ENCODE measurements around the gene SLC9A3. TPM values are rescaled to one million over a fixed set of nuclear protein-coding genes. Genes with fewer than 3 reads are reported as not detected.

Gene SLC9A3
- polyA plus RNA-seq, 5 donors, result 2.1 to 3.7 (median 2.7) TPM

GRCh38 chr5:555058-555623 lies 30.9 kb upstream of the SLC9A3 start:
- no peak for DNase-seq

- no peak for DNase-seq
Measured at GRCh38 chr5:554284-554988, 30.2 kb upstream of the SLC9A3 start.

DNA sequence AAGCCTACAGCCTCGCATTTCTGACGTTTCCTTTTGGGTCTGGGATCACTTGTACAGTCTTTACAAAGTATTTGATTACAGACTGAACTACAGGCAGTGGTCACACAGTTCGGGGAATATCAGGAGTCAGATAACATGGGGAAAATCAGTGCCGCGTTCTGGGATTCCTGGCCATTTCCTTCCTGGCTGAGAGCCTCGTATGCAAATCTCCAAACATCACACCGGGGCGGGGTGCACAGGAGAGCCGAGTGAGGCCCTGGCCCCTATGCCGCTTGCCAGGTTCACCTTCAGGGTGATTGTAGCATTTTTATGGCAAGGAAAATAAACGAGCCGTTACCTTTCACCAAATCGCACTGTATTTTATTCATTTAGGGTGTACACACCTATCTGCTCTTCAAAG lies 29.6 kb upstream of the SLC9A3 start:
- DNase-seq, result no peak

DNA sequence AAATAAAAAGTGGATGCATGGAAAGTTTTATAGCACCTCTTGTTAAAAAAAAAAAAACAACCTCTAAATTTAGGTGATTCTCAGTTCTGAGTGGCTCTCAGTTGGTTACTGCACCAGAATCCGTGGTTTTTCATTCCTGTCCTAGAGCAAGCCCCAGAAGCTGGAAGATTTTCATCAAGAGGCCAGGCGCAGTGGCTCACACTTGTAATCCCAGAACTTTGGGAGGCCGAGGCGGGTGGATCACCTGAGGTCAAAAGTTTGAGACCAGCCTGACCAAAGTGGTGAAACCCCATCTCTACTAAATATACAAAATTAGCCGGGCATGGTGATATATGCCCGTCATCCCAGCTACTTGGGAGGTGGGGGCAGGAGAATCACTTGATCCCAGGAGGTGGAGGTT lies 27.2 kb upstream of the SLC9A3 start:
- no peak for DNase-seq

DNA sequence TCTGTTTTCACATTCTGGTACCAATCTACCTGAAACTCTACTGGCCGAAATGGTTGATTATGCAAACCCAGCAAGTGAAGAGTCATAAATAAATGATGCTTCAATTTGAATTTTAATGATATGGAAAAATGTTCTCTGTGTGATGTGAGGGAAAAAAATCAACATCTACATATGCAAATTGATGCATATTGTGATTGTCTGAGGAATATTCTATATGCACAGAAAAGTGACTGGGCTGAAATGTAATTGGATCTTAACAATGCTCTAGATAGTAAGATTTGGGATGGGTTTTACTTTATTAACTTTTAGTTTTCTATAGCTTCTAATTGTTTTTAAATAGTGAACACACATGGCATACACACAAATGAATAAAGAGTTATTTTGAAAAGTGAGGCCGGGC lies 25.0 kb upstream of the SLC9A3 start:
- no peak for DNase-seq

- no peak for DNase-seq
Measured at GRCh38 chr5:548256-548655, 24.0 kb upstream of the SLC9A3 start.

GRCh38 chr5:547086-547924 lies 23.1 kb upstream of the SLC9A3 start:
- no peak for DNase-seq

GRCh38 chr5:546376-546908 lies 22.2 kb upstream of the SLC9A3 start:
- DNase-seq, result no peak

GRCh38 chr5:545641-546375 lies 21.6 kb upstream of the SLC9A3 start:
- no peak for DNase-seq

DNA sequence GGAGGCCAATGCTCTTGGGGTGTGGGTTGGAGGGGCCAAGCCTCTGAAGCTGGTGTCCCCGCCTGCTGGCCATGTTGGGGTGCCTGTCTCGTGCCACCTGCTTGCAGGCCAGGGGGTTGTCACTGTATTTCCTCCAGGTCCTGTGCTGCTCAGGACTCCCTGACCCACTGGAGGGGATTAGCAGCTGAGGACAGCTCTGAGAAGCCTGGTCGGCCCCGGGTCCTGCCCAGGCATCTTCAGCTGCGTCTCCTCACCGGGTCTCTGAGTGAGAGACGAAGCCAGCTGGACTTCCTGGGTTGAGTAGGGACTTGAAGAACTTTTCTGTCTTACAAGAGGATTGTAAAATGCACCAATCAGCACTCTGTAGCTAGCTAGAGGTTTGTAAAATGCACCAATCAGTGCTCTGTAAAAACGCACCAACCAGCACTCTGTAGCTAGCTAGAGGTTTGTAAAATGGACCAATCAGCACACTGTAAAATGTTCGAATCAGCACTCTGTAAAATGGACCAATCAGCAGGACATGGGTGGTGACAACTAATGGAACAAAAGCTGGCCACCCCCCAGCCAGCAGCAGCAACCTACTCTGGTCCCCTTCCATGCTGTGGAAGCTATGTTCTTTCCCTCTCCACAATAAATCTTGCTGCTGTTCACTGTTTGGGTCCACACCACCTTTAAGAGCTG lies 20.6 kb upstream of the SLC9A3 start:
- no peak for DNase-seq

DNA sequence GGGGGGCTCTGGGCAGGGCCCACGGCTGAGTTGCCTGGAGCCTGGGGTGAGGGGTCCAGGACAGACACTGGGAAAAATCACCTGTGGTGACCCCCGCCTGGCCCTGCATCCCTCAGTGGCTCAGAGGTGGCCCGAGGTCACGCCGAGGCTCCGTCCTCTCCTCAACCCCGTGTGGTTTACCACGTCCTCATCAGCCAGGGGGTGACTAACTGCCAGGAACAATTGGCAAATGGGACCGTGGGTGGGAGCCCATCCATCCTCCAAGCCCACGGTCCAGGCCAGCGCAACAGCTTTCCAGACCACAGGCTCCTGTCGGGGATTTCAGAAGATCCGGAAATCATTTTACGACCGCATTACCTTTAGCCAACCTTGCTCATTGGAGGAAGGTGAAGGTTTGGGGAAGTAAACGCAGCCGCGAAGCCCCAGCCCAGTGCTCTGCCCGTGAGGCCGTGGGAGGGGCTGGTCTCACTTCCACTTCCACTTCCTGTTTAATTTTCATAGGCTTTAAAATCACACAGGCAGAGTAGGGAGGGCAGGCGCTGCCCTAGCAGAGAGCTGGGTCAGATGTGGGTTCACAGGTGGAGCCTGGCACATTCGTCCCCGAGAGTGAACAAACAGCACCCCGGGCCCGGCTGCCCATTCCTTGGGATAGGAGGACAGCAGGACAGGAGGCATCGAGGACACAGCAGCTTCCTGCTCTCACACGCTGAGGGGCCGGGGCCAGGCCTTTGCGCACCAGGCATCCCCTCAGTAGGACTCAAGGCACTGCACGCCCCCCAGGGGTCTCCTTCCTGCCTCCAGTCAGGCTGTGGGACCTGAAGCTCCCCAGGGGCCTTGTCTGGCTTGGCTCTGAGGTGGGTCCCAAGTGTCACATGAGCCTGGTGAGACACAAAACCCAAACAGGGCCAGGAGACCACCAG lies 19.8 kb upstream of the SLC9A3 start:
- no peak for DNase-seq

GRCh38 chr5:543351-543750 lies 19.1 kb upstream of the SLC9A3 start:
- no peak for DNase-seq

- DNase-seq, result no peak
Measured at GRCh38 chr5:542319-543311, 18.4 kb upstream of the SLC9A3 start.

GRCh38 chr5:541539-542318 lies 17.5 kb upstream of the SLC9A3 start:
- no peak for DNase-seq

DNA sequence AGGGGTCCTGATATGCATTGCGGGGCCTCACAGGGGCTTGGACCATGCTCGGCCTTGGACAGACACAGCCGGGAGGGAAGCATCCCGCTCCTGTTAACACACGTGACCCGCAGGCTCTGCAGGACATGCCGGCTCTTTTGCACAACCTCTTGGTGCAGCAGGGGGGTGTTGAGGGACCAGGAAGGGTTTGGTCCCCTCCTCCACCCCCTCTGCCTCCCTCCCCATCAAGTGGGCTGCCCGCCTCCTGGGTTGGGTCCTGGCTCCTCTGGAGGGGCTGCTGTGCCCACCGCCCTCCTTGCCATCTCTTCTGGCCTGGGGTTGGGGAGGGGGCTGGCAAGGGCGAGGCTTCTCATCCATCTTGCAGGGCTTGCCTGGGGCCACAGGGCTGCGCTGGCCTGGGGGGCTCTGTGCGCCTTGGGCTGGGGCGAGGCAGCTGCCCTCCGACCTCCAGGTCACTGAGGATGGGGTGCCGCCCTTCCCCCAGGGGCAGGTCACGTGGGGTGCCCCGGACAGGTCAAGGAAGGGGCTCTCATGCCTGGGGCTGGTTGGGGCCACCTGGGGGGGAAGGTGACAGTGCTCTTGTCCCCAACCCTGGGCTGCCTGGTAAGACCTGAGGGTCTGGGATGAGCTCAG lies 16.8 kb upstream of the SLC9A3 start:
- no peak for DNase-seq

GRCh38 chr5:540071-540905 lies 16.0 kb upstream of the SLC9A3 start:
- DNase-seq, result no peak

All from right lung (tissue), 5 donors.